ENCODE data around the gene KRT32. TPM values are rescaled to one million over a fixed set of nuclear protein-coding genes. Genes with fewer than 3 reads are reported as not detected.

Gene KRT32
- total RNA-seq, 1 experiment from 2014 or later = not detected

DNA sequence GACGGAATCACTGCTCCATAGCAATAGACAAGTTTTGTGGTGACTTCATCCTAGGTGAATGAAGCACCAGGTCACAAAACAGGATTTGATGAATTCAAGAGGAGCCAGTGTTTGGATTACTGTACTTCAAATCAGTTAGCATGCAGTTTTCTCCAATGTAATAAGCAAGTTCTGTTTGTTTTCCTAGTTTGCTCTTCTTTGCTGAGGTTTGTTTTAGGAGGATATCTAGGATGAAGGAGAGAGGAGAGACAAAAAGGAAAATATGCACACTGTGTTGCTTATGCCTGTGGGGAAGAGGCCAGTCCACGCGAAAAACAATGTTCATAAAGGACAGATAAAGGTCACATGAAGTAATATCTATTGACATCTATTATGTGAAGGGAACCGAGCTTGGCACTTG, 51.8 kb downstream of the KRT32 start:
- ChIA-PET CTCF (no interaction called here), POLR2A (ENCODE audit: low non-redundant PET) (no interaction called here)
- no peak overlapping the region for H3K27ac ChIP-seq (ENCODE audit: low read depth, low read length, poor library complexity, severe bottlenecking)

DNA sequence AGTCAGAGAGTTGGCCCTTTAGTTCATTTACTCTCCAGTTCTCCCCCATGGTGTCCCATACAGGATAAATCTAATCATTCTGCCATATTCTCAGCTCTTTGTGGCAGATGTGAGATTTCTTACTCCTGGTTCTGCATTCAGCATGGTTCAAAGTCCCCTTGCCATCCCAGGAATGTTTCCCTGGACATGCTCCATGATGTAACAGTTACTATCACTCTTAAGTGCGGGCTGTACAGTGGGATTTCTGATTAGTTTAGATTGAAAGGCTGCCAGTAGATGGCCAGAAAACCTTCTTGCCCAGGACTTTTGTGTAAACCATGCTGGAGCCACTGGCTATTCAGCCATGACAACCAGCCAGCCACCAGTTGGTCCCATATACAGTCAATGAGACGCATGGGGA, 53.2 kb downstream of the KRT32 start:
- POLR2A ChIA-PET (ENCODE audit: low non-redundant PET) = no interaction called here
- intact Hi-C loops (cut with micrococcal nuclease; ENCODE audit: unreplicated experiment) = no loop called here
- no TSS peak for BruUV-seq (replicated peaks)

More for the DNA sequence above, 51.8 kb downstream of the KRT32 start:
- no TSS peak for BruUV-seq (replicated peaks)
- intact Hi-C loops (cut with micrococcal nuclease; ENCODE audit: unreplicated experiment) = no loop called here
- no peaks in the 10 kb centered on the region for H3K27me3 ChIP-seq (replicated peaks; ENCODE audit: insufficient read depth, low read depth, low read length, poor library complexity)
- TF ChIP-seq, protein P1, sequence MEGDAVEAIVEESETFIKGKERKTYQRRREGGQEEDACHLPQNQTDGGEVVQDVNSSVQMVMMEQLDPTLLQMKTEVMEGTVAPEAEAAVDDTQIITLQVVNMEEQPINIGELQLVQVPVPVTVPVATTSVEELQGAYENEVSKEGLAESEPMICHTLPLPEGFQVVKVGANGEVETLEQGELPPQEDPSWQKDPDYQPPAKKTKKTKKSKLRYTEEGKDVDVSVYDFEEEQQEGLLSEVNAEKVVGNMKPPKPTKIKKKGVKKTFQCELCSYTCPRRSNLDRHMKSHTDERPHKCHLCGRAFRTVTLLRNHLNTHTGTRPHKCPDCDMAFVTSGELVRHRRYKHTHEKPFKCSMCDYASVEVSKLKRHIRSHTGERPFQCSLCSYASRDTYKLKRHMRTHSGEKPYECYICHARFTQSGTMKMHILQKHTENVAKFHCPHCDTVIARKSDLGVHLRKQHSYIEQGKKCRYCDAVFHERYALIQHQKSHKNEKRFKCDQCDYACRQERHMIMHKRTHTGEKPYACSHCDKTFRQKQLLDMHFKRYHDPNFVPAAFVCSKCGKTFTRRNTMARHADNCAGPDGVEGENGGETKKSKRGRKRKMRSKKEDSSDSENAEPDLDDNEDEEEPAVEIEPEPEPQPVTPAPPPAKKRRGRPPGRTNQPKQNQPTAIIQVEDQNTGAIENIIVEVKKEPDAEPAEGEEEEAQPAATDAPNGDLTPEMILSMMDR (conservative IDR thresholded peaks at IDR 0.05; ENCODE audit: low read depth, low read length) = no peak
- no peak for TF ChIP-seq EZH2 (IDR thresholded peaks at IDR 0.05; ENCODE audit: borderline replicate concordance, low read depth, low read length, poor library complexity, severe bottlenecking)
- H3K4me1 ChIP-seq (ENCODE audit: insufficient read depth, low read length, poor library complexity, severe bottlenecking) = no peaks in the 10 kb centered on the region
- H3K36me3 ChIP-seq (ENCODE audit: insufficient read depth, low read length, poor library complexity, severe bottlenecking) = no peaks in the 10 kb centered on the region
- H3K4me3 ChIP-seq (ENCODE audit: low read depth, low read length, poor library complexity, severe bottlenecking) = no peak overlapping the region
- H3K9me3 ChIP-seq (ENCODE audit: low read depth, low read length, poor library complexity, severe bottlenecking) = no peaks in the 10 kb centered on the region
- DNase-seq (ENCODE audit: low spot score) = no peak

DNA sequence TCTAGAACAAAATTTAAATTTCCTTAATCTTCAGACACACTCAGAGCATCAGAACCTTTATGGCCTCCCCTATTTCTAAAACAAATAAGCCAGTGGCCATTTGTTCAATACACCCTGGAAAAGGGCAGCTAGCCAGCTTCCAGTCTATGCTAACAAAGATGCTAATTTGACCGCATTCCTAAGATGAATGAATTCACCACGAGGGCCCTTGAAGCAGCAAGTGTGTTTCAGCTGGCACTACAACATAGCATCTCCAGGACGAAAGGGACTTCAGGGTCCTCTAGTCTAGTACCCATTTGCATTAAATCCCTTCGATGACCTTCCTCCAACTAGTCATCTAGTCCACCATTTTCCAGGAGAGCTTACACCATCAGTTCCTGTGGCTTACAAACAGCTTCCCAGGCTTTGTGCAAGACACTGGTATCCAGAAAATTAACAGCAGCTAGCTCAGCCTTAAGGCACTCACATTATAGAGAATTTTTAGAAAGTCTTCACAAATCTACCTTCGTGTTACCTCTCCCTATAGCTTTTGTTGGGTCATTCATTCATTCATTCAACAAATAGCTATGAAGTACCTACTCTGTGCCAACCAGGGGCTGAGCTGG, 53.7 kb downstream of the KRT32 start:
- peak; percentile 0 for DNase-seq (ENCODE audit: low spot score)
- TF ChIP-seq EZH2 (IDR thresholded peaks at IDR 0.05; ENCODE audit: borderline replicate concordance, low read depth, low read length, poor library complexity, severe bottlenecking) = no peak
- TF ChIP-seq, protein P1 (conservative IDR thresholded peaks at IDR 0.05; ENCODE audit: low read depth, low read length) = no peak
- ChIA-PET POLR2A (ENCODE audit: low non-redundant PET) (no interaction called here), CTCF (no interaction called here)
- Histone ChIP-seq H3K9me3 (ENCODE audit: low read depth, low read length, poor library complexity, severe bottlenecking) (no peaks in the 10 kb centered on the region), H3K36me3 (ENCODE audit: insufficient read depth, low read length, poor library complexity, severe bottlenecking) (no peaks in the 10 kb centered on the region), H3K4me1 (ENCODE audit: insufficient read depth, low read length, poor library complexity, severe bottlenecking) (no peaks in the 10 kb centered on the region), H3K27ac (ENCODE audit: low read depth, low read length, poor library complexity, severe bottlenecking) (no peak overlapping the region), H3K27me3 (replicated peaks; ENCODE audit: insufficient read depth, low read depth, low read length, poor library complexity) (no peaks in the 10 kb centered on the region), H3K4me3 (ENCODE audit: low read depth, low read length, poor library complexity, severe bottlenecking) (no peak overlapping the region)
- BruUV-seq (replicated peaks) = no TSS peak
- intact Hi-C loops (cut with micrococcal nuclease; ENCODE audit: unreplicated experiment) = no loop called here

More for the DNA sequence above, 53.2 kb downstream of the KRT32 start:
- Histone ChIP-seq H3K36me3 (ENCODE audit: insufficient read depth, low read length, poor library complexity, severe bottlenecking) (no peaks in the 10 kb centered on the region), H3K9me3 (ENCODE audit: low read depth, low read length, poor library complexity, severe bottlenecking) (no peaks in the 10 kb centered on the region), H3K27me3 (replicated peaks; ENCODE audit: insufficient read depth, low read depth, low read length, poor library complexity) (no peaks in the 10 kb centered on the region), H3K27ac (ENCODE audit: low read depth, low read length, poor library complexity, severe bottlenecking) (no peak overlapping the region), H3K4me3 (ENCODE audit: low read depth, low read length, poor library complexity, severe bottlenecking) (no peak overlapping the region), H3K4me1 (ENCODE audit: insufficient read depth, low read length, poor library complexity, severe bottlenecking) (no peaks in the 10 kb centered on the region)
- no peak for DNase-seq (ENCODE audit: low spot score)
- TF ChIP-seq, protein P1 (conservative IDR thresholded peaks at IDR 0.05; ENCODE audit: low read depth, low read length) = no peak
- no peak for TF ChIP-seq EZH2 (IDR thresholded peaks at IDR 0.05; ENCODE audit: borderline replicate concordance, low read depth, low read length, poor library complexity, severe bottlenecking)
- CTCF ChIA-PET = no interaction called here
